Gastroesophageal sphincter (tissue), 4 donors: ENCODE data around the gene SCG2. TPM values are rescaled to one million over a fixed set of nuclear protein-coding genes. Genes with fewer than 3 reads are reported as not detected.

Experiments used
- ATAC-seq: fragments of 150-250 bp; one replicate; pipeline ENCODE4 v1.9.1; 2016; ENCODE audit warnings: mild to moderate bottlenecking, moderate library complexity
- H3K27ac ChIP-seq, 4 donors: fragments of 200-600 bp; sonication (generic) in 3 of 4; 1 replicate in 3 of 4; 2 replicates in 1 of 4; pipeline ENCODE4 v1.5.1; 2016 to 2019
- H3K27me3 ChIP-seq: fragments of 200-600 bp; sonication (generic); one replicate; pipeline ENCODE4 v1.5.1; 2019
- H3K36me3 ChIP-seq, 2 donors: fragments of 200-600 bp; sonication (generic); one replicate each; pipeline ENCODE4 v1.5.1; 2019; ENCODE audit warnings: control low read depth in 1 of 2
- H3K4me1 ChIP-seq, 3 donors: fragments of 200-600 bp; sonication (generic); 1 replicate in 2 of 3; 2 replicates in 1 of 3; pipeline ENCODE4 v1.5.1; 2016 to 2019; ENCODE audit warnings: control low read depth in 2 of 3
- H3K4me3 ChIP-seq, 2 donors: fragments of 200-600 bp; sonication (generic); one replicate each; pipeline ENCODE4 v1.5.1; 2019; ENCODE audit warnings: mild to moderate bottlenecking in 1 of 2, moderate library complexity in 1 of 2
- H3K9me3 ChIP-seq, 3 donors: fragments of 200-600 bp; sonication (generic); one replicate each; pipeline ENCODE4 v1.5.1; 2017 to 2019; ENCODE audit warnings: control low read depth in 2 of 3
- EP300 ChIP-seq: sonication (generic); formaldehyde crosslinking; IDR thresholded peaks from one replicate; pipeline ENCODE4 v1.6.1; 2017; ENCODE audit warnings: antibody characterized with exemption, mild to moderate bottlenecking
- POLR2A ChIP-seq, 2 donors: fragments of 450-650 bp; IDR thresholded peaks; one replicate each; pipeline ENCODE4 v1.6.1; 2017; ENCODE audit warnings: antibody characterized with exemption in 2 of 2, mild to moderate bottlenecking in 2 of 2, moderate library complexity in 1 of 2
- POLR2AphosphoS5 ChIP-seq: sonication (generic); formaldehyde crosslinking; IDR thresholded peaks from one replicate; pipeline ENCODE4 v1.6.1; 2017; ENCODE audit warnings: antibody characterized with exemption
- WGBS, 2 donors: methylation state at CpG; one replicate each; pipeline ENCODE4 v1.1.5; 2018; ENCODE audit warnings: low coverage in 1 of 2; 5-methylcytosine and 5-hydroxymethylcytosine counted together
- total RNA-seq, 4 donors: library from RNA; depleted of rRNA; stranded (reverse); fragments of >200 nt; gene quantifications; one replicate each; pipeline ENCODE4 v1.1.0, GENCODE V29; 2016
- TF ChIP-seq, protein P1 (sequence below), 4 experiments: fragments of 200-600 bp in 2 of 4; fragments of 450-650 bp in 2 of 4; sonication (generic) in 1 of 4; IDR thresholded peaks; one replicate each; pipeline ENCODE4 v1.5.1; 2017 to 2019; ENCODE audit warnings: antibody characterized with exemption in 4 of 4, mild to moderate bottlenecking in 2 of 4, moderate library complexity in 2 of 4

SCG2 gene
- total RNA-seq, 4 donors from 2014 or later: 0.78 to 8.4 (median 3.5) TPM

DNA sequence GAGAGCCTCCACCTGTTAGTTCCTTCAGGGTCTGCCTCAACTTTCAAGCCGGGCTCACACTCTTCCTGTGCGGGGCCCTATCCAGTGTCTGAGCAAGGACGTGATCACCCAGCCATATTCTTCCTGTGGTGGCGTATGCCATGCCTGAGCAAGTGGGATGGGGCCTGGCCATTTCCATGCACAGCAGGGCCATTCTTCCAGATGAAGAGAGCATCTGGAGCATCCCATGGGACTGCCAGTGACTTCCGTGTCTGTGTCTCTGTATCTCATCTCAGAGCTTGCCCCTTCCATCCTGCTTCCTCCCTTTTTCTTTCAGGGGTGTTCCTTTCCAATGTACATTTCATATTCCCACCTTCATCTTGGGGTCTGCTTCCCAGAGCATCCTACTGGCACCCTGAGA is 20.2 kb downstream of the SCG2 start:
- Histone ChIP-seq H3K27me3 (no peaks in the 10 kb centered on the region), H3K4me3 (no peak overlapping the region), H3K36me3 (no peaks in the 10 kb centered on the region), H3K9me3 (no peaks in the 10 kb centered on the region), H3K27ac (no peak overlapping the region), H3K4me1 (no peaks in the 10 kb centered on the region)
- TF ChIP-seq EP300: no peak
- no peak for TF ChIP-seq POLR2A (IDR thresholded peaks at IDR 0.05)
- TF ChIP-seq, protein P1, sequence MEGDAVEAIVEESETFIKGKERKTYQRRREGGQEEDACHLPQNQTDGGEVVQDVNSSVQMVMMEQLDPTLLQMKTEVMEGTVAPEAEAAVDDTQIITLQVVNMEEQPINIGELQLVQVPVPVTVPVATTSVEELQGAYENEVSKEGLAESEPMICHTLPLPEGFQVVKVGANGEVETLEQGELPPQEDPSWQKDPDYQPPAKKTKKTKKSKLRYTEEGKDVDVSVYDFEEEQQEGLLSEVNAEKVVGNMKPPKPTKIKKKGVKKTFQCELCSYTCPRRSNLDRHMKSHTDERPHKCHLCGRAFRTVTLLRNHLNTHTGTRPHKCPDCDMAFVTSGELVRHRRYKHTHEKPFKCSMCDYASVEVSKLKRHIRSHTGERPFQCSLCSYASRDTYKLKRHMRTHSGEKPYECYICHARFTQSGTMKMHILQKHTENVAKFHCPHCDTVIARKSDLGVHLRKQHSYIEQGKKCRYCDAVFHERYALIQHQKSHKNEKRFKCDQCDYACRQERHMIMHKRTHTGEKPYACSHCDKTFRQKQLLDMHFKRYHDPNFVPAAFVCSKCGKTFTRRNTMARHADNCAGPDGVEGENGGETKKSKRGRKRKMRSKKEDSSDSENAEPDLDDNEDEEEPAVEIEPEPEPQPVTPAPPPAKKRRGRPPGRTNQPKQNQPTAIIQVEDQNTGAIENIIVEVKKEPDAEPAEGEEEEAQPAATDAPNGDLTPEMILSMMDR (IDR thresholded peaks at IDR 0.05): no peak
- TF ChIP-seq POLR2AphosphoS5: no peak
- no peak for ATAC-seq
- 76 to 86% methylated on average over 1 to 3 of the region's 5 CpGs for WGBS, 2 donors

DNA sequence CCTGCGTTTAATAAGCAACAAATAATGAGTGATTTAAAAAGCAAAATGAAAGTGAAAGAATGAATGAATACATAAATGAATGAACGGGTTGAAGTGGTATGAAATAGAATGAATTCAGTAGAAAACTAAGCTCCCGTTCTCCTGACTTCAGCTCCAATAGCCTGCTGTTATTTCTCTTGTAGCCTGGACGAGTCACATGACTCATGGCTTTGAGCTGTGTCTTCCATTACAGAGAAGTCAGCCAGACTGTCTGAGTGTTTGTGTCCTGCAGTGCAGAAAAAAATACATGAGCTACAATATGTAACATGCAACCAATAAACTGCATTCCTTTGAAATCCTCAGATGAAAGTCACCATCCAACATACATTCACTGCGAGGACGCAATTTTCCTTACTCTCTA is 21.2 kb downstream of the SCG2 start:
- no peak for ATAC-seq
- TF ChIP-seq POLR2AphosphoS5 (no peak), POLR2A (IDR thresholded peaks at IDR 0.05) (no peak), EP300 (no peak)
- TF ChIP-seq, protein P1 (IDR thresholded peaks at IDR 0.05): no peak
- Histone ChIP-seq H3K36me3 (no peaks in the 10 kb centered on the region), H3K4me3 (no peak overlapping the region), H3K4me1 (no peaks in the 10 kb centered on the region), H3K9me3 (no peaks in the 10 kb centered on the region), H3K27ac (no peak overlapping the region), H3K27me3 (no peaks in the 10 kb centered on the region)
- WGBS, 2 donors: 30 to 36% methylated on average over 6 of the region's 6 CpGs

DNA sequence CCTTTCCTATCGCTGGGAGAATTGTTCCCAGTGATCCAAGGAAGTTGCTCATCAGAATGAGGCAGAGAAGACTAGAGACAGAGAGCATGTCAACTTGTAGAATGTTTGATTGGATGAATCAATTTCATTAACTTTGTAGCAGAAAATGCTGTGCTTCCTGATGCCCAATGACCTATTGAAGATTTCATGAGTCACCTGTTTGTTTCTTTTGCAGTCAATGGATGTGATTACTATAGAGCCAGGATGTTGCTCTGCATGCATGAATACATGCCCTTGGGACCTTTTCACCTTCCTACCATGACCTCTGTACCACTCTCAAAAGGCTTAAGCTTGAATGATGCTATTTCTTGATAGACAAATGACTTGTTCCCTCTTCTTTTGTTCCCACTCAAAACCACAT is 23.3 kb downstream of the SCG2 start:
- Histone ChIP-seq H3K4me3 (no peak overlapping the region), H3K4me1 (no peaks in the 10 kb centered on the region), H3K27ac (no peak overlapping the region), H3K9me3 (no peaks in the 10 kb centered on the region), H3K27me3 (no peaks in the 10 kb centered on the region), H3K36me3 (no peaks in the 10 kb centered on the region)
- ATAC-seq: no peak
- TF ChIP-seq, protein P1 (IDR thresholded peaks at IDR 0.05): no peak
- TF ChIP-seq POLR2A (IDR thresholded peaks at IDR 0.05): no peak
- TF ChIP-seq POLR2AphosphoS5: no peak
- no peak for TF ChIP-seq EP300
- WGBS, 2 donors: 71 to 100% methylated on average over 1 of the region's 1 CpG

DNA sequence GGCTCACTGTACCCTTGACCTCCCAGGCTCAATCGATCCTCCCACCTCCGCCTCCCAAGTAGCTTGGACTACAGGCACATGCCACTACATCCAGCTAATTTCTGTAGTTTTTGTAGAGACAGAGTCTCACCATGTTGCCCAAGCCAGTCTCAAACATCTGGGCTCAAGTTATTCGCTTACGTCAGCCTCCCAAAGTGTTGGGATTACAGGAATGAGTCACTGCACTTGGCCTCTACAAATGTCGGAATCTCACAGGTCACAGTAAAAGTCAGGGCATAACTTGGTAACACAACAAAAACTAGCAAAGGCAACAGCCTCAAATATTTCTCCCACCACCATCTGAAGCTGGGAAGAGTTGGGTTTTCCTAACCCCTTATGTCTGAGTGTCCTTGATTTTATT is 25.3 kb downstream of the SCG2 start:
- Histone ChIP-seq H3K9me3 (no peaks in the 10 kb centered on the region), H3K4me1 (no peaks in the 10 kb centered on the region), H3K4me3 (no peak overlapping the region), H3K27me3 (no peaks in the 10 kb centered on the region), H3K27ac (no peak overlapping the region), H3K36me3 (no peaks in the 10 kb centered on the region)
- WGBS, 2 donors: 55 to 94% methylated on average over 2 to 4 of the region's 5 CpGs
- ATAC-seq: peak; percentile 77
- TF ChIP-seq EP300 (no peak), POLR2A (IDR thresholded peaks at IDR 0.05) (no peak), POLR2AphosphoS5 (no peak)

DNA sequence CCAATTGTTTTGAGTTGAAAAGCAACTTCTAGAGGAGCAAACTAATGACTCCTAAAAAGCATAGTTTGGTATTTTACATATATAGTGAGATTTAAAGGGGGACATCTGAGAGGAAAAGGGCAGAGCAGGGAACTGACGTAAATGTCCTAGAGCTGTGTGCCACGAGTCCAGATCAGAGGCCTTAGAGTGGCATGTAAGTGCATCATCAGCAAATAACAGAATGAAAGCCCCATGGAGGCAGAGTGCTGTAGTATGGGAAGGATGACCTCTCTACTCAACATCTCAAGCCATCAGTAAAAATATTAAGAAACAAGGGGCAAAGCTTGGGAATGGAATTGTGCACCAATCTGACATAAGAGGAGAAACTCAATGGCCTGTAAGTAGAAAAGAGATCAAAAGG is 31.4 kb downstream of the SCG2 start:
- Histone ChIP-seq H3K9me3 (no peaks in the 10 kb centered on the region), H3K36me3 (no peaks in the 10 kb centered on the region), H3K27ac (no peak overlapping the region), H3K27me3 (no peaks in the 10 kb centered on the region), H3K4me3 (no peak overlapping the region), H3K4me1 (no peaks in the 10 kb centered on the region)
- TF ChIP-seq POLR2A (IDR thresholded peaks at IDR 0.05) (no peak), POLR2AphosphoS5 (no peak), EP300 (no peak)
- TF ChIP-seq, protein P1 (IDR thresholded peaks at IDR 0.05): no peak
- 85 to 100% methylated on average over 2 of the region's 2 CpGs for WGBS, 2 donors
- no peak for ATAC-seq
